HepG2 (cell line): ENCODE data around the gene CCDC85C. TPM values are rescaled to one million over a fixed set of nuclear protein-coding genes. Genes with fewer than 3 reads are reported as not detected.

Experiments
- BRD4 ChIP-seq: sonication (generic); formaldehyde crosslinking; IDR thresholded peaks from 2 replicates; pipeline ENCODE4 v1.4.0; 2020; ENCODE audit warnings: missing genetic modification reagents
- CC2D1A ChIP-seq: sonication (generic); formaldehyde crosslinking; IDR thresholded peaks from 2 replicates; pipeline ENCODE4 v1.8.1; 2023; ENCODE audit warnings: mild to moderate bottlenecking, missing genetic modification reagents
- JUN ChIP-seq: sonication (generic); formaldehyde crosslinking; IDR thresholded peaks from 2 replicates; pipeline ENCODE4 v1.4.0; 2020; ENCODE audit warnings: mild to moderate bottlenecking, missing genetic modification reagents
- KDM2A ChIP-seq: sonication (generic); formaldehyde crosslinking; IDR thresholded peaks from 2 replicates; pipeline ENCODE4 v1.4.0; 2020; ENCODE audit warnings: low read depth, missing genetic modification reagents, borderline replicate concordance
- KMT2A ChIP-seq: sonication (generic); formaldehyde crosslinking; IDR thresholded peaks from 2 replicates; pipeline ENCODE4 v1.4.0; 2020; ENCODE audit warnings: missing genetic modification reagents
- NFYB ChIP-seq: sonication (generic); formaldehyde crosslinking; IDR thresholded peaks from 2 replicates; pipeline ENCODE4 v1.4.0; 2020; ENCODE audit warnings: missing genetic modification reagents
- POLR2A ChIP-seq, 2 experiments: IDR thresholded peaks; 2 replicates each; pipeline ENCODE4 v1.6.1; 2011; ENCODE audit warnings: low read depth in 2 of 2, low read length in 2 of 2, mild to moderate bottlenecking in 1 of 2, moderate library complexity in 1 of 2; ENCODE audit not compliant: insufficient read depth in 1 of 2
- RNF2 ChIP-seq: fragments of 450-650 bp; conservative IDR thresholded peaks from 2 replicates; pipeline ENCODE4 v1.6.1; 2016; ENCODE audit warnings: low read depth
- SIX1 ChIP-seq: sonication (generic); formaldehyde crosslinking; IDR thresholded peaks from 2 replicates; pipeline ENCODE4 v1.4.0; 2020; ENCODE audit warnings: missing genetic modification reagents, borderline replicate concordance
- SMARCC2 ChIP-seq: fragments of 450-650 bp; IDR thresholded peaks from 2 replicates; pipeline ENCODE4 v1.6.1; 2017; ENCODE audit warnings: antibody characterized with exemption, mild to moderate bottlenecking
- SRF ChIP-seq: IDR thresholded peaks from 2 replicates; pipeline ENCODE4 v1.6.1; 2011; ENCODE audit warnings: mild to moderate bottlenecking, low read depth, low read length, moderate library complexity
- WIZ ChIP-seq: sonication (generic); formaldehyde crosslinking; IDR thresholded peaks from 2 replicates; pipeline ENCODE4 v1.5.1; 2020; ENCODE audit warnings: mild to moderate bottlenecking, missing genetic modification reagents
- YY1 ChIP-seq: IDR thresholded peaks from 2 replicates; pipeline ENCODE4 v1.6.1; 2011; ENCODE audit warnings: low read length, low read depth, moderate library complexity, mild to moderate bottlenecking; ENCODE audit not compliant: insufficient read depth, insufficient replicate concordance
- ZBTB42 ChIP-seq: sonication (generic); formaldehyde crosslinking; IDR thresholded peaks from 2 replicates; pipeline ENCODE4 v1.5.0; 2020; ENCODE audit warnings: mild to moderate bottlenecking, missing genetic modification reagents
- ZBTB7A ChIP-seq: sonication (generic); formaldehyde crosslinking; IDR thresholded peaks from 2 replicates; pipeline ENCODE4 v1.8.0; 2022; ENCODE audit warnings: mild to moderate bottlenecking, missing genetic modification reagents
- ZBTB8A ChIP-seq: sonication (generic); formaldehyde crosslinking; IDR thresholded peaks from 2 replicates; pipeline ENCODE4 v1.4.0; 2020; ENCODE audit warnings: mild to moderate bottlenecking, low read depth, missing genetic modification reagents, borderline replicate concordance
- ZKSCAN5 ChIP-seq: sonication (generic); formaldehyde crosslinking; IDR thresholded peaks from 2 replicates; pipeline ENCODE4 v1.5.1; 2020; ENCODE audit warnings: mild to moderate bottlenecking, missing genetic modification reagents
- ZMYM3 ChIP-seq: sonication (generic); formaldehyde crosslinking; IDR thresholded peaks from 2 replicates; pipeline ENCODE4 v1.5.1; 2020; ENCODE audit warnings: mild to moderate bottlenecking, missing genetic modification reagents
- ZNF20 ChIP-seq: sonication (generic); formaldehyde crosslinking; IDR thresholded peaks from 2 replicates; pipeline ENCODE4 v1.4.0; 2020; ENCODE audit warnings: mild to moderate bottlenecking, moderate library complexity, missing genetic modification reagents
- ZNF317 ChIP-seq: sonication (generic); formaldehyde crosslinking; IDR thresholded peaks from 2 replicates; pipeline ENCODE4 v1.5.0; 2020; ENCODE audit warnings: mild to moderate bottlenecking, missing genetic modification reagents
- ZNF460 ChIP-seq: sonication (generic); formaldehyde crosslinking; IDR thresholded peaks from 2 replicates; pipeline ENCODE4 v1.5.1; 2020; ENCODE audit warnings: missing genetic modification reagents, mild to moderate bottlenecking, borderline replicate concordance
- ZNF619 ChIP-seq: sonication (generic); formaldehyde crosslinking; IDR thresholded peaks from 2 replicates; pipeline ENCODE4 v1.4.0; 2020; ENCODE audit warnings: mild to moderate bottlenecking, missing genetic modification reagents
- ZNF766 ChIP-seq: sonication (generic); formaldehyde crosslinking; IDR thresholded peaks from 2 replicates; pipeline ENCODE4 v1.5.0; 2020; ENCODE audit warnings: missing genetic modification reagents, borderline replicate concordance
- polyA plus RNA-seq, 8 experiments: library from polyadenylated mRNA; depleted of rRNA in 3 of 8; stranded (reverse) in 7 of 8; unstranded in 1 of 8; fragments of >200 nt; fragmentation: Illumina TruSeq in 4 of 8; extraction: Trizol in 4 of 8; gene quantifications; 2 replicates each; pipeline versions ENCODE4 v1.2.1 to v1.2.3, GENCODE V29; 2011 to 2016; ENCODE audit warnings: low read depth in 4 of 8, missing spikeins in 1 of 8, mixed read lengths in 1 of 8; ENCODE audit not compliant: insufficient read depth in 1 of 8
- total RNA-seq, 5 experiments: library from RNA; depleted of rRNA; stranded (reverse); fragments of >200 nt; fragmentation: Illumina TruSeq; extraction: Trizol; gene quantifications; 2 replicates each; pipeline ENCODE4 v1.2.3, GENCODE V29; 2016; ENCODE audit warnings: low read depth in 1 of 5
- TF ChIP-seq, protein P1 (sequence below): sonication (generic); formaldehyde crosslinking; IDR thresholded peaks from 2 replicates; pipeline ENCODE4 v1.9.0; 2021; ENCODE audit warnings: missing genetic modification reagents, mild to moderate bottlenecking, borderline replicate concordance
- TF ChIP-seq, protein P2 (sequence below): sonication (generic); formaldehyde crosslinking; IDR thresholded peaks from 2 replicates; pipeline ENCODE4 v1.4.0; 2020; ENCODE audit warnings: missing genetic modification reagents
- TF ChIP-seq, protein P3 (sequence below): sonication (generic); formaldehyde crosslinking; IDR thresholded peaks from 2 replicates; pipeline ENCODE4 v1.5.0; 2020; ENCODE audit warnings: mild to moderate bottlenecking, missing genetic modification reagents
- TF ChIP-seq, protein P4 (sequence below): sonication (generic); formaldehyde crosslinking; IDR thresholded peaks from 2 replicates; pipeline ENCODE4 v1.8.0; 2022; ENCODE audit warnings: missing genetic modification reagents, mild to moderate bottlenecking, borderline replicate concordance

The CCDC85C gene
- total and polyA plus RNA-seq, 2 of the 13 experiments (the other 11 are each of a cell fraction or from before 2014, with no cell fraction given): 18.8 to 43.8 TPM

DNA sequence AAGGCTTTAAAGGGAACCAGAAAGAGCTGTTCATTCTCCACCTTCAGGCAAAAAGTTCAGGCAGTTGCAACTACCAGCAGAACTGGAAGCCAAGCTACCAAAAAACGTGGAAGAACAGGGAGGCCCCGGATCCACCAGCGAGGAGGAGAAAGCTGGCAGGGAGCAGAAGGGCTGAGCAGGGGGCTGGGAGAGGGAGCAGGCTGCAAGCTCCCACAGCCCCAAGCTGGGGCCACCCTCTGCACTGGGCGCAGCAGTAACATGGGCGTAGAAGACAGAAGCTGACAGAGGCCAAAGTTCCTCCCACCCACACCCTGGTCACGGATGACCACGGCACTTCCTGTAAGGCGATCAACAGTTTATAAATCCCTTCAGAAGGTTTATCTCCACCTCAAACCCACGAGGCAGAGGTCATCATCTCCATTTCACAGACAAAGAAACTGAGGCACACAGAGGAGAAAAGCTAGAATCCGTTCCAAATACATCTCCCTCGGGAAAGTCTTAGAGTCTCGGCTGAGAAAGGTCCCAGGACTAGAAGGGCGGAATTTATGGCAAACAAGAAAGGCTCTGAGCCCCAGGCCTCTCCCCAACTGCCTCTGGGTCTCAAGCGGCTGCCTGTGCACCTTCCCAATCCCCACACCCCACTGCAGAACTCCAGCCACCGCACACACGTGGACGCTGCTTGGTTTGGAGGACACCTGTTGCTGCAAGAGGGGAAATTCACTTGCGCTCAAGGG is 1.8 kb downstream of the CCDC85C start (continued):
- TF ChIP-seq ZNF460 (no peak), ZNF619 (no peak), RNF2 (no peak), JUN (no peak), KMT2A (0 out of 2 replicates have a peak, but pooled peaks have one; percentile 54), YY1 (no peak), KDM2A (CRISPR knock-in tag) (peak; percentile 49; the same call in 1 of the 2 replicates), ZNF317 (CRISPR knock-in tag) (no peak), ZBTB42 (CRISPR knock-in tag) (no peak), ZBTB7A (CRISPR knock-in tag) (no peak), SMARCC2 (no peak), NFYB (CRISPR knock-in tag) (no peak), CC2D1A (CRISPR knock-in tag) (no peak), SIX1 (no peak), BRD4 (no peak), ZKSCAN5 (CRISPR knock-in tag) (no peak), WIZ (CRISPR knock-in tag) (no peak), POLR2A (IDR thresholded peaks at IDR 0.05; ENCODE audit: insufficient read depth in 1 of 2, low read depth in 2 of 2, low read length in 2 of 2) (peak; percentile 40 to 43; a peak in 3 of 4 replicates), SRF (no peak), ZBTB8A (CRISPR knock-in tag) (no peak; the same call in 1 of the 2 replicates), ZMYM3 (CRISPR knock-in tag) (peak; percentile 77), ZNF20 (CRISPR knock-in tag) (no peak), ZNF766 (CRISPR knock-in tag) (no peak)
- TF ChIP-seq, protein P1, sequence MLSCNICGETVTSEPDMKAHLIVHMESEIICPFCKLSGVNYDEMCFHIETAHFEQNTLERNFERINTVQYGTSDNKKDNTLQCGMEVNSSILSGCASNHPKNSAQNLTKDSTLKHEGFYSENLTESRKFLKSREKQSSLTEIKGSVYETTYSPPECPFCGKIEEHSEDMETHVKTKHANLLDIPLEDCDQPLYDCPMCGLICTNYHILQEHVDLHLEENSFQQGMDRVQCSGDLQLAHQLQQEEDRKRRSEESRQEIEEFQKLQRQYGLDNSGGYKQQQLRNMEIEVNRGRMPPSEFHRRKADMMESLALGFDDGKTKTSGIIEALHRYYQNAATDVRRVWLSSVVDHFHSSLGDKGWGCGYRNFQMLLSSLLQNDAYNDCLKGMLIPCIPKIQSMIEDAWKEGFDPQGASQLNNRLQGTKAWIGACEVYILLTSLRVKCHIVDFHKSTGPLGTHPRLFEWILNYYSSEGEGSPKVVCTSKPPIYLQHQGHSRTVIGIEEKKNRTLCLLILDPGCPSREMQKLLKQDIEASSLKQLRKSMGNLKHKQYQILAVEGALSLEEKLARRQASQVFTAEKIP (CRISPR knock-in tag): no peak
- TF ChIP-seq, protein P2, sequence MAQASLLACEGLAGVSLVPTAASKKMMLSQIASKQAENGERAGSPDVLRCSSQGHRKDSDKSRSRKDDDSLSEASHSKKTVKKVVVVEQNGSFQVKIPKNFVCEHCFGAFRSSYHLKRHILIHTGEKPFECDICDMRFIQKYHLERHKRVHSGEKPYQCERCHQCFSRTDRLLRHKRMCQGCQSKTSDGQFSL (CRISPR knock-in tag): no peak
- TF ChIP-seq, protein P3, sequence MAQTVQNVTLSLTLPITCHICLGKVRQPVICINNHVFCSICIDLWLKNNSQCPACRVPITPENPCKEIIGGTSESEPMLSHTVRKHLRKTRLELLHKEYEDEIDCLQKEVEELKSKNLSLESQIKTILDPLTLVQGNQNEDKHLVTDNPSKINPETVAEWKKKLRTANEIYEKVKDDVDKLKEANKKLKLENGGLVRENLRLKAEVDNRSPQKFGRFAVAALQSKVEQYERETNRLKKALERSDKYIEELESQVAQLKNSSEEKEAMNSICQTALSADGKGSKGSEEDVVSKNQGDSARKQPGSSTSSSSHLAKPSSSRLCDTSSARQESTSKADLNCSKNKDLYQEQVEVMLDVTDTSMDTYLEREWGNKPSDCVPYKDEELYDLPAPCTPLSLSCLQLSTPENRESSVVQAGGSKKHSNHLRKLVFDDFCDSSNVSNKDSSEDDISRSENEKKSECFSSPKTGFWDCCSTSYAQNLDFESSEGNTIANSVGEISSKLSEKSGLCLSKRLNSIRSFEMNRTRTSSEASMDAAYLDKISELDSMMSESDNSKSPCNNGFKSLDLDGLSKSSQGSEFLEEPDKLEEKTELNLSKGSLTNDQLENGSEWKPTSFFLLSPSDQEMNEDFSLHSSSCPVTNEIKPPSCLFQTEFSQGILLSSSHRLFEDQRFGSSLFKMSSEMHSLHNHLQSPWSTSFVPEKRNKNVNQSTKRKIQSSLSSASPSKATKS (CRISPR knock-in tag): no peak
- TF ChIP-seq, protein P4, sequence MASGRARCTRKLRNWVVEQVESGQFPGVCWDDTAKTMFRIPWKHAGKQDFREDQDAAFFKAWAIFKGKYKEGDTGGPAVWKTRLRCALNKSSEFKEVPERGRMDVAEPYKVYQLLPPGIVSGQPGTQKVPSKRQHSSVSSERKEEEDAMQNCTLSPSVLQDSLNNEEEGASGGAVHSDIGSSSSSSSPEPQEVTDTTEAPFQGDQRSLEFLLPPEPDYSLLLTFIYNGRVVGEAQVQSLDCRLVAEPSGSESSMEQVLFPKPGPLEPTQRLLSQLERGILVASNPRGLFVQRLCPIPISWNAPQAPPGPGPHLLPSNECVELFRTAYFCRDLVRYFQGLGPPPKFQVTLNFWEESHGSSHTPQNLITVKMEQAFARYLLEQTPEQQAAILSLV (CRISPR knock-in tag): no peak
